SK-N-SH treated with all-trans-retinoic acid at 6 μM for 48 hours (cell line): ENCODE data around the gene OSBPL2.

Source experiments
- ATAC-seq: fragments of 200-7000 bp; cut with Tn5 transposase; 3 replicates; pipeline ENCODE4 v1.9.1; 2020; ENCODE audit warnings: mild to moderate bottlenecking, moderate library complexity
- ARNTL ChIP-seq: fragments of 450-650 bp; formaldehyde crosslinking; IDR thresholded peaks from 2 replicates; pipeline ENCODE4 v1.5.0; 2020; ENCODE audit warnings: low read depth, mild to moderate bottlenecking, moderate library complexity, borderline replicate concordance
- BACH2 ChIP-seq: fragments of 250-450 bp; sonication (Bioruptor Pico); IDR thresholded peaks from 2 replicates; pipeline ENCODE4 v1.9.0; 2021; ENCODE audit warnings: mild to moderate bottlenecking, borderline replicate concordance
- CREB5 ChIP-seq: fragments of 250-450 bp; sonication (Bioruptor Pico); IDR thresholded peaks from 2 replicates; pipeline ENCODE4 v1.5.1; 2020; ENCODE audit warnings: low read depth, mild to moderate bottlenecking, moderate library complexity
- CSDC2 ChIP-seq: fragments of 250-450 bp; sonication (Bioruptor Pico); IDR thresholded peaks from 2 replicates; pipeline ENCODE4 v1.5.0; 2020; ENCODE audit warnings: mild to moderate bottlenecking, moderate library complexity
- CSRNP3 ChIP-seq: fragments of 250-450 bp; sonication (Bioruptor Pico); IDR thresholded peaks from 2 replicates; pipeline ENCODE4 v1.5.1; 2021; ENCODE audit warnings: mild to moderate bottlenecking, moderate library complexity
- ESRRG ChIP-seq: fragments of 250-450 bp; sonication (Bioruptor Pico); IDR thresholded peaks from 2 replicates; pipeline ENCODE4 v1.6.1; 2021; ENCODE audit warnings: mild to moderate bottlenecking
- GLIS3 ChIP-seq: fragments of 250-450 bp; sonication (Bioruptor Pico); IDR thresholded peaks from 2 replicates; pipeline ENCODE4 v1.5.0; 2020; ENCODE audit warnings: mild to moderate bottlenecking, moderate library complexity
- ISL1 ChIP-seq: fragments of 250-450 bp; sonication (Bioruptor Pico); IDR thresholded peaks from 2 replicates; pipeline ENCODE4 v2.1.2; 2022; ENCODE audit warnings: mild to moderate bottlenecking, moderate library complexity
- OSR1 ChIP-seq: fragments of 250-450 bp; sonication (Bioruptor Pico); IDR thresholded peaks from 2 replicates; pipeline ENCODE4 v1.8.0; 2022; ENCODE audit warnings: moderate library complexity, mild to moderate bottlenecking, inconsistent platforms
- PATZ1 ChIP-seq: fragments of 250-450 bp; sonication (Bioruptor Pico); IDR thresholded peaks from 2 replicates; pipeline ENCODE4 v1.8.0; 2020; ENCODE audit warnings: mild to moderate bottlenecking, moderate library complexity, borderline replicate concordance
- POU6F1 ChIP-seq: fragments of 250-450 bp; sonication (Bioruptor Pico); IDR thresholded peaks from 2 replicates; pipeline ENCODE4 v1.8.0; 2021; ENCODE audit warnings: low read depth, mild to moderate bottlenecking, moderate library complexity, borderline replicate concordance
- PPARA ChIP-seq: fragments of 250-450 bp; sonication (Bioruptor Pico); IDR thresholded peaks from 2 replicates; pipeline ENCODE4 v1.5.0; 2020; ENCODE audit warnings: mild to moderate bottlenecking, borderline replicate concordance
- RARB ChIP-seq: fragments of 250-450 bp; sonication (Bioruptor Pico); IDR thresholded peaks from 2 replicates; pipeline ENCODE4 v1.8.0; 2021; ENCODE audit warnings: mild to moderate bottlenecking, moderate library complexity
- SNAI2 ChIP-seq: fragments of 250-450 bp; sonication (Bioruptor Pico); IDR thresholded peaks from 2 replicates; pipeline ENCODE4 v1.5.0; 2020; ENCODE audit warnings: mild to moderate bottlenecking, moderate library complexity
- TCF4 ChIP-seq: fragments of 250-450 bp; sonication (Bioruptor Pico); IDR thresholded peaks from 2 replicates; pipeline ENCODE4 v1.8.0; 2021; ENCODE audit warnings: mild to moderate bottlenecking, moderate library complexity, borderline replicate concordance
- TOX ChIP-seq: fragments of 250-450 bp; sonication (Bioruptor Pico); IDR thresholded peaks from 2 replicates; pipeline ENCODE4 v1.8.0; 2021; ENCODE audit warnings: mild to moderate bottlenecking, moderate library complexity, borderline replicate concordance
- TSHZ2 ChIP-seq: fragments of 250-450 bp; sonication (Bioruptor Pico); IDR thresholded peaks from 2 replicates; pipeline ENCODE4 v1.5.0; 2020; ENCODE audit warnings: mild to moderate bottlenecking, moderate library complexity
- ZC3H10 ChIP-seq: fragments of 250-450 bp; sonication (Bioruptor Pico); IDR thresholded peaks from 2 replicates; pipeline ENCODE4 v1.5.1; 2021; ENCODE audit warnings: mild to moderate bottlenecking, moderate library complexity
- ZFP3 ChIP-seq: fragments of 250-450 bp; sonication (Bioruptor Pico); IDR thresholded peaks from 2 replicates; pipeline ENCODE4 v1.5.0; 2020; ENCODE audit warnings: mild to moderate bottlenecking, moderate library complexity
- ZFP30 ChIP-seq: fragments of 450-650 bp; formaldehyde crosslinking; IDR thresholded peaks from 2 replicates; pipeline ENCODE4 v1.5.0; 2022; ENCODE audit warnings: mild to moderate bottlenecking, moderate library complexity
- ZNF565 ChIP-seq: fragments of 450-650 bp; formaldehyde crosslinking; conservative IDR thresholded peaks from 2 replicates; pipeline ENCODE4 v1.5.0; 2020; ENCODE audit warnings: low read depth, mild to moderate bottlenecking, moderate library complexity
- ZNF70 ChIP-seq: fragments of 450-650 bp; formaldehyde crosslinking; IDR thresholded peaks from 2 replicates; pipeline ENCODE4 v1.5.0; 2020; ENCODE audit warnings: mild to moderate bottlenecking, moderate library complexity
- ZNF8 ChIP-seq: fragments of 450-650 bp; formaldehyde crosslinking; IDR thresholded peaks from 2 replicates; pipeline ENCODE4 v1.5.0; 2020; ENCODE audit warnings: mild to moderate bottlenecking, moderate library complexity

OSBPL2 gene

GRCh38 chr20:62211769-62212288 lies 26.5 kb upstream of the OSBPL2 start:
- no peak; the same call in 2 of the 3 replicates for ATAC-seq
- TF ChIP-seq OSR1 (CRISPR knock-in tag), result no peak
- TF ChIP-seq SNAI2, result no peak
- no peak for TF ChIP-seq CSDC2 (CRISPR knock-in tag)
- no peak for TF ChIP-seq TCF4 (CRISPR knock-in tag)
- no peak for TF ChIP-seq ZFP30

GRCh38 chr20:62212299-62212698 lies 26.0 kb upstream of the OSBPL2 start:
- ATAC-seq, result no peak
- TF ChIP-seq PPARA (no peak), CSRNP3 (CRISPR knock-in tag) (no peak), RARB (CRISPR knock-in tag) (no peak), OSR1 (CRISPR knock-in tag) (no peak), GLIS3 (CRISPR knock-in tag) (no peak), TSHZ2 (CRISPR knock-in tag) (no peak), TOX (CRISPR knock-in tag) (no peak), CSDC2 (CRISPR knock-in tag) (no peak), ZNF565 (CRISPR knock-in tag) (no peak), CREB5 (CRISPR knock-in tag) (no peak), BACH2 (no peak), ZFP30 (no peak), ZC3H10 (CRISPR knock-in tag) (no peak), ARNTL (CRISPR knock-in tag) (no peak), ZFP3 (no peak), PATZ1 (CRISPR knock-in tag) (no peak), ESRRG (CRISPR knock-in tag) (no peak), POU6F1 (CRISPR knock-in tag) (no peak), ZNF70 (CRISPR knock-in tag) (no peak)

GRCh38 chr20:62214067-62214466 lies 24.3 kb upstream of the OSBPL2 start:
- TF ChIP-seq PATZ1 (CRISPR knock-in tag), result no peak
- no peak for TF ChIP-seq ZNF8 (CRISPR knock-in tag)
- no peak for TF ChIP-seq ARNTL (CRISPR knock-in tag)
- TF ChIP-seq ZFP30, result no peak
- TF ChIP-seq RARB (CRISPR knock-in tag), result no peak
- TF ChIP-seq ESRRG (CRISPR knock-in tag), result no peak
- TF ChIP-seq ISL1 (CRISPR knock-in tag), result no peak
- no peak for TF ChIP-seq ZFP3
- no peak for TF ChIP-seq OSR1 (CRISPR knock-in tag)
- TF ChIP-seq ZC3H10 (CRISPR knock-in tag), result no peak
- no peak for TF ChIP-seq POU6F1 (CRISPR knock-in tag)
- no peak for TF ChIP-seq ZNF70 (CRISPR knock-in tag)
- TF ChIP-seq, all 23 proteins: peak for 0
- ATAC-seq, result no peak
